ENCODE data around the gene WDR5B. TPM values are rescaled to one million over a fixed set of nuclear protein-coding genes. Genes with fewer than 3 reads are reported as not detected.

The WDR5B gene
- total RNA-seq, 1 experiment from 2014 or later, result 3.4 TPM

GRCh38 chr3:122398920-122399319 lies 16.9 kb downstream of the WDR5B start:
- Histone ChIP-seq H3K9ac (ENCODE audit: low read length) (no peak overlapping the region), H4K20me1 (ENCODE audit: insufficient read depth) (no peaks in the 10 kb centered on the region; the same call in 1 of the 2 replicates), H3K79me2 (ENCODE audit: insufficient read depth, low read length) (peaks cover 23% of the 10 kb centered on the region), H3K27me3 (ENCODE audit: insufficient read depth, low read length) (no peaks in the 10 kb centered on the region), H3K27ac (ENCODE audit: low read depth, low read length) (no peak overlapping the region), H2AFZ (ENCODE audit: low read depth, low read length, poor library complexity, severe bottlenecking) (no peak overlapping the region), H3K9me3 (ENCODE audit: control insufficient read depth in 1 of 2, insufficient read depth in 1 of 2, low read depth in 1 of 2, low read length in 2 of 2) (no peaks in the 10 kb centered on the region), H3K4me2 (ENCODE audit: low read length) (no peak overlapping the region), H3K4me3 (replicated peaks in 1 of 2; ENCODE audit: low read depth in 1 of 2, low read length in 2 of 2) (no peak overlapping the region), H3K4me1 (ENCODE audit: control insufficient read depth in 1 of 2, insufficient read depth in 2 of 2, low read length in 2 of 2) (peaks cover 0 to 3% of the 10 kb centered on the region in 2 experiments; a peak in 1 of 4 replicates), H3K9me2 (ENCODE audit: insufficient read depth) (no peaks in the 10 kb centered on the region), H3K36me3 (ENCODE audit: control insufficient read depth in 1 of 2, insufficient read depth in 2 of 2, low read length in 2 of 2) (peaks cover 5 to 10% of the 10 kb centered on the region in 2 experiments)
- intact Hi-C loops (cut with micrococcal nuclease), result loop anchor here (5.0 kb wide), 1 partner anchor 858 kb away; no protein-coding TSS in a partner anchor
- RAD21 ChIA-PET (ENCODE audit: low non-redundant PET in 1 of 2, low total read pairs in 2 of 2, uncharacterized antibody in 2 of 2, unreplicated experiment in 2 of 2), result no interaction called here
- DNase-seq (ENCODE audit: low read depth, low spot score) (no peak), ATAC-seq (no peak)
- TF ChIP-seq POLR2A (IDR thresholded peaks at IDR 0.05; ENCODE audit: borderline replicate concordance, extremely low read depth, insufficient read depth, insufficient read length) (no peak), RAD21 (IDR thresholded peaks at IDR 0.05; ENCODE audit: low read depth) (no peak), ELF1 (IDR thresholded peaks at IDR 0.05; ENCODE audit: borderline replicate concordance, low read depth) (no peak), CEBPB (IDR thresholded peaks at IDR 0.05; ENCODE audit: low read depth) (no peak), EGR1 (IDR thresholded peaks at IDR 0.05; ENCODE audit: low read depth) (no peak), JUND (IDR thresholded peaks at IDR 0.05) (no peak), ZBTB33 (IDR thresholded peaks at IDR 0.05; ENCODE audit: extremely low read depth, insufficient replicate concordance, low read length) (no peak), ZNF274 (IDR thresholded peaks at IDR 0.05; ENCODE audit: low read depth, low read length) (no peak), POLR2AphosphoS5 (IDR thresholded peaks at IDR 0.05; ENCODE audit: low read depth, low read length) (no peak), ZFX (IDR thresholded peaks at IDR 0.05) (no peak), CBX3 (IDR thresholded peaks at IDR 0.05; ENCODE audit: low read depth) (no peak), EZH2phosphoT487 (IDR thresholded peaks at IDR 0.05; ENCODE audit: borderline replicate concordance) (no peak), SIN3A (IDR thresholded peaks at IDR 0.05; ENCODE audit: low read depth) (no peak), EZH2 (IDR thresholded peaks at IDR 0.05) (no peak), SRF (IDR thresholded peaks at IDR 0.05; ENCODE audit: low read depth) (no peak)
- TF ChIP-seq, protein P1, sequence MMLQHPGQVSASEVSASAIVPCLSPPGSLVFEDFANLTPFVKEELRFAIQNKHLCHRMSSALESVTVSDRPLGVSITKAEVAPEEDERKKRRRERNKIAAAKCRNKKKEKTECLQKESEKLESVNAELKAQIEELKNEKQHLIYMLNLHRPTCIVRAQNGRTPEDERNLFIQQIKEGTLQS (IDR thresholded peaks at IDR 0.05), result no peak
- BruUV-seq (replicated peaks), result no TSS peak
- POLR2A ChIA-PET, result no interaction called here
- CTCF ChIA-PET, result no interaction called here
